HG03060 (cell line): Measurements from ENCODE around the gene KIF24.
"Not testable (repeated sequence)": the region's sequence is repeated elsewhere in the genome, so short reads cannot be mapped to it uniquely, and the experiment has no call there.

ENCODE experiments used
- ATAC-seq: cut with Tn5 transposase; IDR thresholded peaks from one replicate; pipeline ENCODE4 v1.9.1; 2021; ENCODE audit warnings: low read depth, moderate number of reproducible peaks; ENCODE audit not compliant: unreplicated experiment

Gene KIF24

GRCh38 chr9:34363619-34364351 is 34.7 kb upstream of the KIF24 start:
- ATAC-seq, result no peak

GRCh38 chr9:34362614-34363214 is 33.6 kb upstream of the KIF24 start:
- no peak for ATAC-seq

- not testable (repeated sequence) for ATAC-seq
Measured at GRCh38 chr9:34352957-34353356, 23.9 kb upstream of the KIF24 start.

- ATAC-seq, result not testable (repeated sequence)
Measured at GRCh38 chr9:34352122-34352652, 23.1 kb upstream of the KIF24 start.

GRCh38 chr9:34349324-34349723 is 20.3 kb upstream of the KIF24 start:
- ATAC-seq, result no peak

- ATAC-seq, result no peak
Measured at GRCh38 chr9:34347800-34348158, 18.7 kb upstream of the KIF24 start.

- ATAC-seq, result no peak
Measured at GRCh38 chr9:34346873-34347799, 18.1 kb upstream of the KIF24 start.

GRCh38 chr9:34343605-34344004 is 14.5 kb upstream of the KIF24 start:
- no peak for ATAC-seq

- ATAC-seq, result no peak
Measured at GRCh38 chr9:34343090-34343489, 14.0 kb upstream of the KIF24 start.

GRCh38 chr9:34341659-34342295 is 12.7 kb upstream of the KIF24 start:
- no peak for ATAC-seq

- ATAC-seq, result no peak
Measured at GRCh38 chr9:34338665-34339385, 9.8 kb upstream of the KIF24 start.

GRCh38 chr9:34338079-34338478 is 9.0 kb upstream of the KIF24 start:
- not testable (repeated sequence) for ATAC-seq

GRCh38 chr9:34337403-34337802 is 8.3 kb upstream of the KIF24 start:
- no peak for ATAC-seq

- ATAC-seq, result no peak
Measured at GRCh38 chr9:34335376-34335775, 6.3 kb upstream of the KIF24 start.

- ATAC-seq, result no peak
Measured at GRCh38 chr9:34334916-34335315, 5.8 kb upstream of the KIF24 start.

GRCh38 chr9:34334337-34334824 is 5.3 kb upstream of the KIF24 start:
- ATAC-seq, result no peak

- ATAC-seq, result no peak
Measured at GRCh38 chr9:34333836-34334235, 4.8 kb upstream of the KIF24 start.

GRCh38 chr9:34332076-34332964 is 3.3 kb upstream of the KIF24 start:
- no peak for ATAC-seq

- ATAC-seq, result no peak
Measured at GRCh38 chr9:34331196-34331595, 2.1 kb upstream of the KIF24 start.
